K562 (cell line): Measurements from ENCODE around the gene GRIPAP1. TPM values are rescaled to one million over a fixed set of nuclear protein-coding genes. Genes with fewer than 3 reads are reported as not detected.
A peak's percentile ranks its signal among the peaks of the same experiment; 100 is the strongest.

Experiments
- BRF2 ChIP-seq: IDR thresholded peaks from 3 replicates; pipeline ENCODE4 v1.6.1; 2011; ENCODE audit warnings: borderline replicate concordance, mild to moderate bottlenecking; ENCODE audit not compliant: insufficient read length, insufficient read depth
- CXXC5 ChIP-seq: fragments of 250-450 bp; sonication (Bioruptor Pico); IDR thresholded peaks from 2 replicates; pipeline ENCODE4 v1.8.0; 2022; ENCODE audit warnings: inconsistent platforms, mild to moderate bottlenecking, moderate library complexity
- EP400 ChIP-seq: fragments of 450-650 bp; IDR thresholded peaks from 2 replicates; pipeline ENCODE4 v1.6.1; 2017; ENCODE audit warnings: antibody characterized with exemption, mild to moderate bottlenecking, moderate library complexity
- ETV1 ChIP-seq: fragments of 450-650 bp; conservative IDR thresholded peaks from 2 replicates; pipeline ENCODE4 v1.6.1; 2016; ENCODE audit warnings: missing genetic modification characterization, control low read depth, low read depth, missing compliant biosample characterization
- GABPB1 ChIP-seq: sonication (generic); formaldehyde crosslinking; IDR thresholded peaks from 2 replicates; pipeline ENCODE4 v1.8.0; 2022; ENCODE audit warnings: mild to moderate bottlenecking, missing genetic modification reagents
- HMGN3 ChIP-seq: IDR thresholded peaks from 2 replicates; pipeline ENCODE4 v1.6.1; 2011; ENCODE audit warnings: borderline replicate concordance, low read depth, mild to moderate bottlenecking, mixed read lengths, low read length; ENCODE audit not compliant: insufficient read length; ENCODE audit errors: extremely low read depth
- ILF3 ChIP-seq: fragments of 450-650 bp; IDR thresholded peaks from 2 replicates; pipeline ENCODE4 v1.6.1; 2018; ENCODE audit warnings: antibody characterized with exemption, mild to moderate bottlenecking, moderate library complexity, borderline replicate concordance
- KDM1A ChIP-seq, 2 experiments: fragments of 450-650 bp; IDR thresholded peaks; 2 replicates each; pipeline ENCODE4 v1.6.1; 2016; ENCODE audit warnings: mild to moderate bottlenecking in 2 of 2
- NR2C2 ChIP-seq, 2 experiments: fragments of 200-800 bp in 1 of 2; sonication (Bioruptor generic) in 1 of 2; sonication (generic) in 1 of 2; formaldehyde crosslinking in 1 of 2; IDR thresholded peaks; 2 replicates each; pipeline versions ENCODE4 v1.6.1 to v1.8.0; 2016 to 2022; ENCODE audit warnings: mild to moderate bottlenecking in 1 of 2, missing compliant biosample characterization in 1 of 2, missing genetic modification characterization in 1 of 2, missing genetic modification reagents in 1 of 2
- NRF1 ChIP-seq, 2 experiments: fragments of 450-650 bp; IDR thresholded peaks in 1 of 2; conservative IDR thresholded peaks in 1 of 2; 2 replicates each; pipeline ENCODE4 v1.6.1; 2014; ENCODE audit warnings: mild to moderate bottlenecking in 2 of 2
- SOX6 ChIP-seq: fragments of 450-650 bp; IDR thresholded peaks from 2 replicates; pipeline ENCODE4 v1.6.1; 2014; ENCODE audit warnings: mild to moderate bottlenecking
- U2AF2 ChIP-seq: fragments of 200-400 bp; formaldehyde crosslinking; optimal IDR thresholded peaks from 2 replicates; pipeline ENCODE3; 2017; ENCODE audit warnings: low read depth, mild to moderate bottlenecking, low read length
- UBTF ChIP-seq, 2 experiments: IDR thresholded peaks; 2 replicates each; pipeline ENCODE4 v1.6.1; 2012; ENCODE audit warnings: improper control_type of control experiment in 2 of 2, low read depth in 2 of 2, low read length in 2 of 2, borderline replicate concordance in 1 of 2
- ZBTB33 ChIP-seq: sonication (generic); formaldehyde crosslinking; IDR thresholded peaks from 2 replicates; pipeline ENCODE4 v1.8.1; 2023; ENCODE audit warnings: mild to moderate bottlenecking, missing genetic modification reagents
- ZNF830 ChIP-seq: fragments of 250-450 bp; sonication (Bioruptor Pico); IDR thresholded peaks from 2 replicates; pipeline ENCODE4 v1.5.0; 2021; ENCODE audit warnings: mild to moderate bottlenecking
- polyA plus RNA-seq, 8 experiments: library from polyadenylated mRNA; depleted of rRNA in 4 of 8; stranded (reverse) in 5 of 8; unstranded in 3 of 8; fragments of >200 nt; fragmentation: Nextera tagmentation in 2 of 8; fragmentation: Illumina TruSeq in 1 of 8; extraction: Ambion mirVana in 2 of 8; extraction: Trizol in 1 of 8; gene quantifications; 2 replicates each; pipeline versions ENCODE4 v1.2.1 to v1.2.3, GENCODE V29; 2011 to 2014; ENCODE audit warnings: inconsistent platforms in 1 of 8, missing spikeins in 1 of 8
- total RNA-seq, 7 experiments: library from RNA; depleted of rRNA in 6 of 7; stranded (reverse); fragments of >200 nt in 6 of 7; fragmentation: Illumina TruSeq in 2 of 7; extraction: Trizol in 2 of 7; gene quantifications; 2 replicates each; pipeline versions ENCODE4 v1.2.1 to v1.2.3, GENCODE V29; 2011 to 2021; ENCODE audit warnings: low replicate concordance in 1 of 7
- TF ChIP-seq, protein P1 (sequence below), 2 experiments: fragments of 150-350 bp in 1 of 2; IDR thresholded peaks; 2 replicates each; pipeline ENCODE4 v1.6.1; 2012 to 2016; ENCODE audit warnings: low read depth in 2 of 2, low read length in 2 of 2, mild to moderate bottlenecking in 1 of 2, moderate library complexity in 1 of 2

GRIPAP1 gene
- total and polyA plus RNA-seq, 9 of the 15 experiments (the other 6 are each of a cell fraction or from before 2014, with no cell fraction given), result 4.1 to 41.6 (median 24.0) TPM

GRCh38 chrX:49043220-49043986 is 41.3 kb upstream of the GRIPAP1 start, which contains the start of gene TFE3 (continued):
- TF ChIP-seq BRF2, result no peak
- TF ChIP-seq NRF1 (conservative IDR thresholded peaks at IDR 0.05 in 1 of 2, IDR thresholded peaks at IDR 0.05 in 1 of 2), result peak; percentile 99
- peak; percentile 55 to 77; a peak in 3 of 4 replicates for TF ChIP-seq KDM1A (IDR thresholded peaks at IDR 0.05)
- TF ChIP-seq U2AF2, result no peak
- peak; percentile 64 for TF ChIP-seq HMGN3
- TF ChIP-seq ETV1 (tag), result peak; percentile 51; the same call in 1 of the 2 replicates
- no peak for TF ChIP-seq ILF3
- TF ChIP-seq GABPB1 (CRISPR knock-in tag), result peak; percentile 87
- TF ChIP-seq ZNF830 (CRISPR knock-in tag), result no peak
- peak; percentile 39; the same call in 1 of the 2 replicates for TF ChIP-seq SOX6
- TF ChIP-seq ZBTB33, result peak; percentile 65; the same call in 1 of the 2 replicates
- TF ChIP-seq NR2C2 (CRISPR knock-in tag; IDR thresholded peaks at IDR 0.05), result no peak
- TF ChIP-seq NR2C2 (tag; IDR thresholded peaks at IDR 0.05), result peak; percentile 38; the same call in 1 of the 2 replicates
- 0 out of 4 replicates have a peak, but pooled peaks of 1 of the 2 experiments have one; percentile 51 for TF ChIP-seq UBTF (IDR thresholded peaks at IDR 0.05; ENCODE audit: borderline replicate concordance in 1 of 2, low read depth in 2 of 2, low read length in 2 of 2)
- peak; percentile 51 for TF ChIP-seq CXXC5
- peak; percentile 6; the same call in 1 of the 2 replicates for TF ChIP-seq EP400
- TF ChIP-seq, protein P1, sequence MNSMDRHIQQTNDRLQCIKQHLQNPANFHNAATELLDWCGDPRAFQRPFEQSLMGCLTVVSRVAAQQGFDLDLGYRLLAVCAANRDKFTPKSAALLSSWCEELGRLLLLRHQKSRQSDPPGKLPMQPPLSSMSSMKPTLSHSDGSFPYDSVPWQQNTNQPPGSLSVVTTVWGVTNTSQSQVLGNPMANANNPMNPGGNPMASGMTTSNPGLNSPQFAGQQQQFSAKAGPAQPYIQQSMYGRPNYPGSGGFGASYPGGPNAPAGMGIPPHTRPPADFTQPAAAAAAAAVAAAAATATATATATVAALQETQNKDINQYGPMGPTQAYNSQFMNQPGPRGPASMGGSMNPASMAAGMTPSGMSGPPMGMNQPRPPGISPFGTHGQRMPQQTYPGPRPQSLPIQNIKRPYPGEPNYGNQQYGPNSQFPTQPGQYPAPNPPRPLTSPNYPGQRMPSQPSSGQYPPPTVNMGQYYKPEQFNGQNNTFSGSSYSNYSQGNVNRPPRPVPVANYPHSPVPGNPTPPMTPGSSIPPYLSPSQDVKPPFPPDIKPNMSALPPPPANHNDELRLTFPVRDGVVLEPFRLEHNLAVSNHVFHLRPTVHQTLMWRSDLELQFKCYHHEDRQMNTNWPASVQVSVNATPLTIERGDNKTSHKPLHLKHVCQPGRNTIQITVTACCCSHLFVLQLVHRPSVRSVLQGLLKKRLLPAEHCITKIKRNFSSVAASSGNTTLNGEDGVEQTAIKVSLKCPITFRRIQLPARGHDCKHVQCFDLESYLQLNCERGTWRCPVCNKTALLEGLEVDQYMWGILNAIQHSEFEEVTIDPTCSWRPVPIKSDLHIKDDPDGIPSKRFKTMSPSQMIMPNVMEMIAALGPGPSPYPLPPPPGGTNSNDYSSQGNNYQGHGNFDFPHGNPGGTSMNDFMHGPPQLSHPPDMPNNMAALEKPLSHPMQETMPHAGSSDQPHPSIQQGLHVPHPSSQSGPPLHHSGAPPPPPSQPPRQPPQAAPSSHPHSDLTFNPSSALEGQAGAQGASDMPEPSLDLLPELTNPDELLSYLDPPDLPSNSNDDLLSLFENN (IDR thresholded peaks at IDR 0.05; ENCODE audit: low read depth in 2 of 2, low read length in 2 of 2), result 0 out of 4 replicates have a peak, but pooled peaks of 1 of the 2 experiments have one; percentile 15
